Astrocyte (in vitro differentiated cells and primary cell): Measurements from ENCODE around the gene PSMD1.

ENCODE experiments used
- CTCF ChIP-seq: IDR thresholded peaks from 2 replicates; pipeline ENCODE4 v1.5.1; 2011; ENCODE audit warnings: low read depth, mild to moderate bottlenecking, inconsistent platforms, low read length, moderate library complexity; ENCODE audit not compliant: insufficient read depth
- EZH2 ChIP-seq: IDR thresholded peaks from 2 replicates; pipeline ENCODE4 v1.6.1; 2012; ENCODE audit warnings: mild to moderate bottlenecking, low read length, inconsistent platforms; ENCODE audit not compliant: insufficient read depth

DNA sequence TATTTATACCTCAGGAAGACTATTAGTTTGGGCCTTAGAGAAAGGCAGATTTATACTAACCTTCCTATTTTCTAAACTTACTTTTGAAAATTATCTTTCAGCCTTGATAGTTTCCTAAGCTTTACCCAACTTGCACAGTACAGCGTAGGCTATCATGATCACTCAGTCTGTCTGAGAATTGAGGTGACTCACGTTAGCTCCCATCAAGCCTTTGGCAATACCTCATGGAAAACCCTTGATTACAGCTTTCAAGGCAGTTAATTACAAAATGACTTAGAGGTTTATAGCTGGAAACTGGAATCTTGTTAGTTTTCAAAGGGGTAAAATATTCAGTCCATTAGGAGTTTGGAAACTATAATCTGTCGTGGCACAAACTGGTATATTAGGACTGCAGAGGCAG lies 115.4 kb downstream of the PSMD1 start:
- TF ChIP-seq CTCF (no peak), EZH2 (no peak)
